Measurements from ENCODE around the gene SPAG16.

GRCh38 chr2:214226061-214226460, 941.8 kb downstream of the SPAG16 start:
- TF ChIP-seq POLR2A (IDR thresholded peaks at IDR 0.05) = no peak
- TF ChIP-seq, protein P1, sequence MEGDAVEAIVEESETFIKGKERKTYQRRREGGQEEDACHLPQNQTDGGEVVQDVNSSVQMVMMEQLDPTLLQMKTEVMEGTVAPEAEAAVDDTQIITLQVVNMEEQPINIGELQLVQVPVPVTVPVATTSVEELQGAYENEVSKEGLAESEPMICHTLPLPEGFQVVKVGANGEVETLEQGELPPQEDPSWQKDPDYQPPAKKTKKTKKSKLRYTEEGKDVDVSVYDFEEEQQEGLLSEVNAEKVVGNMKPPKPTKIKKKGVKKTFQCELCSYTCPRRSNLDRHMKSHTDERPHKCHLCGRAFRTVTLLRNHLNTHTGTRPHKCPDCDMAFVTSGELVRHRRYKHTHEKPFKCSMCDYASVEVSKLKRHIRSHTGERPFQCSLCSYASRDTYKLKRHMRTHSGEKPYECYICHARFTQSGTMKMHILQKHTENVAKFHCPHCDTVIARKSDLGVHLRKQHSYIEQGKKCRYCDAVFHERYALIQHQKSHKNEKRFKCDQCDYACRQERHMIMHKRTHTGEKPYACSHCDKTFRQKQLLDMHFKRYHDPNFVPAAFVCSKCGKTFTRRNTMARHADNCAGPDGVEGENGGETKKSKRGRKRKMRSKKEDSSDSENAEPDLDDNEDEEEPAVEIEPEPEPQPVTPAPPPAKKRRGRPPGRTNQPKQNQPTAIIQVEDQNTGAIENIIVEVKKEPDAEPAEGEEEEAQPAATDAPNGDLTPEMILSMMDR (IDR thresholded peaks at IDR 0.05) = no peak

All from body of pancreas (tissue), 4 donors.